ENCODE results near the gene CD82.

DNA sequence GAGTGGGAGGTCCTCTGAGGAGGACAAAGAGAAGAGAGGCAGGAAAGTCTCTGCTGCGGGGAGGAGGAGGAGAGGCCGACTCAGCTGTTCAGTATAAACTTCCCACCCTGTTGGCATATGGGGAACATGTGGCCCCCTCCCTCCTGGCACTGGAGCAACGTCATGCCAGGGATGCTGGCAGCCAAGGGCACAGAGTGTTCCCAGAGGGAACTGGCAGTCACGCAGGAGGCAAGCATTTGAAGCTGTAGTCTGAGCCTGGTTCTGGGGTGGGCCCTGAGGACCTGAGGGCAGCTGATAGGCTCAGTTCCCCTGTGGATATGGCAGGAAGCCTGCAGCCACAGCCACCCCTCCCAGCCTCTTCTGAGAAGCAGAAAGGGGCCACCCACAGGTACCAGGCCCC, 94.2 kb downstream of the CD82 start:
- TF ChIP-seq POLR2AphosphoS5 (IDR thresholded peaks at IDR 0.05; ENCODE audit: borderline replicate concordance, low read depth, low read length), result no peak
- no peak for TF ChIP-seq EZH2 (IDR thresholded peaks at IDR 0.05)

Data from SK-N-MC (cell line).